T-helper 9 cell (primary cell): Measurements from ENCODE around the gene PIGU.

Experiments
- DNase-seq: peaks from one replicate; pipeline ENCODE4 v3.0.0-alpha.2; 2020

PIGU gene

GRCh38 chr20:34575271-34575670 lies 101.6 kb downstream of the PIGU start:
- no peak for DNase-seq

- DNase-seq: no peak
Measured at GRCh38 chr20:34574861-34575260, 102.0 kb downstream of the PIGU start.

- no peak for DNase-seq
Measured at GRCh38 chr20:34574426-34574825, 102.5 kb downstream of the PIGU start.

GRCh38 chr20:34573541-34574300 lies 103.2 kb downstream of the PIGU start:
- DNase-seq: no peak

- DNase-seq: no peak
Measured at GRCh38 chr20:34571753-34572152, 105.1 kb downstream of the PIGU start.

- no peak for DNase-seq
Measured at GRCh38 chr20:34570859-34571306, 106.0 kb downstream of the PIGU start.

GRCh38 chr20:34569598-34569997 lies 107.3 kb downstream of the PIGU start:
- DNase-seq: no peak

GRCh38 chr20:34567892-34568865 lies 108.7 kb downstream of the PIGU start:
- no peak for DNase-seq

GRCh38 chr20:34566978-34567891 lies 109.7 kb downstream of the PIGU start:
- no peak for DNase-seq

- no peak for DNase-seq
Measured at GRCh38 chr20:34564833-34565232, 112.1 kb downstream of the PIGU start.

- no peak for DNase-seq
Measured at GRCh38 chr20:34562641-34563040, 114.3 kb downstream of the PIGU start.

GRCh38 chr20:34561661-34562060 lies 115.2 kb downstream of the PIGU start:
- no peak for DNase-seq

- DNase-seq: no peak
Measured at GRCh38 chr20:34560614-34561013, 116.3 kb downstream of the PIGU start.

GRCh38 chr20:34560141-34560523 lies 116.8 kb downstream of the PIGU start:
- no peak for DNase-seq

- peak; percentile 12 for DNase-seq
Measured at GRCh38 chr20:34559311-34560140, 117.4 kb downstream of the PIGU start.

- peak; percentile 98 for DNase-seq
Measured at GRCh38 chr20:34558320-34559218, 118.3 kb downstream of the PIGU start, which contains the start of gene MAP1LC3A. Gene MAP1LC3A, plus strand, starts transcription at chr20:34558718. Its CDS starts 151 bp downstream, at chr20:34558869.

GRCh38 chr20:34557936-34558319 lies 119.0 kb downstream of the PIGU start:
- DNase-seq: no peak

GRCh38 chr20:34553366-34553867 lies 123.5 kb downstream of the PIGU start:
- no peak for DNase-seq

- DNase-seq: no peak
Measured at GRCh38 chr20:34552569-34552968, 124.3 kb downstream of the PIGU start.

GRCh38 chr20:34549929-34550305 lies 127.0 kb downstream of the PIGU start:
- DNase-seq: no peak
